ENCODE results near the gene TTLL9. TPM values are rescaled to one million over a fixed set of nuclear protein-coding genes. Genes with fewer than 3 reads are reported as not detected.

The TTLL9 gene
- polyA plus RNA-seq, 1 donor from 2014 or later = 8.0 TPM

GRCh38 chr20:31939661-31940060 is 69.2 kb downstream of the TTLL9 start:
- TF ChIP-seq EP300 (conservative IDR thresholded peaks at IDR 0.05; ENCODE audit: poor library complexity, severe bottlenecking) (no peak), MXI1 (conservative IDR thresholded peaks at IDR 0.05; ENCODE audit: poor library complexity, severe bottlenecking) (no peak), RAD21 (conservative IDR thresholded peaks at IDR 0.05) (no peak), CTCF (IDR thresholded peaks at IDR 0.05; ENCODE audit: poor library complexity, severe bottlenecking) (no peak), REST (IDR thresholded peaks at IDR 0.05; ENCODE audit: borderline replicate concordance) (no peak), SMC3 (conservative IDR thresholded peaks at IDR 0.05; ENCODE audit: poor library complexity) (no peak), EZH2 (IDR thresholded peaks at IDR 0.05; ENCODE audit: borderline replicate concordance, insufficient read depth, low read length, poor library complexity, severe bottlenecking) (no peak), POLR2AphosphoS5 (IDR thresholded peaks at IDR 0.05) (no peak), TAF1 (IDR thresholded peaks at IDR 0.05; ENCODE audit: low read depth) (no peak)
- H4K20me1 ChIP-seq (ENCODE audit: insufficient read depth) = no peaks in the 10 kb centered on the region
- H3K27ac ChIP-seq (ENCODE audit: low read length) = no peak overlapping the region

GRCh38 chr20:31943052-31943471 is 72.6 kb downstream of the TTLL9 start:
- no peaks in the 10 kb centered on the region for H3F3A ChIP-seq (ENCODE audit: insufficient read depth, low read length, poor library complexity, severe bottlenecking)
- H2AFZ ChIP-seq (ENCODE audit: low read depth, low read length) = no peak overlapping the region
- no peaks in the 10 kb centered on the region for H3K9me2 ChIP-seq (ENCODE audit: insufficient read depth, low read length)
- no peak for TF ChIP-seq EP300 (conservative IDR thresholded peaks at IDR 0.05; ENCODE audit: poor library complexity, severe bottlenecking)
- TF ChIP-seq MXI1 (conservative IDR thresholded peaks at IDR 0.05; ENCODE audit: poor library complexity, severe bottlenecking) = no peak
- no peaks in the 10 kb centered on the region for H3K79me2 ChIP-seq (replicated peaks; ENCODE audit: insufficient read depth, low read length)
- no peak overlapping the region for H3K4me2 ChIP-seq (ENCODE audit: low read length)
- H3K4me3 ChIP-seq (ENCODE audit: low read length) = no peak overlapping the region
- H4K20me1 ChIP-seq (ENCODE audit: insufficient read depth) = no peaks in the 10 kb centered on the region
- peaks cover 8% of the 10 kb centered on the region for H3K36me3 ChIP-seq (ENCODE audit: insufficient read depth, low read length)
- no peak overlapping the region for H3K9ac ChIP-seq (ENCODE audit: low read length)
- H3K9me3 ChIP-seq (ENCODE audit: low read length) = no peaks in the 10 kb centered on the region
- no peak overlapping the region for H3K27ac ChIP-seq (ENCODE audit: low read length)
- no peaks in the 10 kb centered on the region for H3K27me3 ChIP-seq (ENCODE audit: insufficient read depth, low read depth, low read length)

More at GRCh38 chr20:31939661-31940060, 69.2 kb downstream of the TTLL9 start:
- no peaks in the 10 kb centered on the region for H3F3A ChIP-seq (ENCODE audit: insufficient read depth, low read length, poor library complexity, severe bottlenecking)
- no peaks in the 10 kb centered on the region for H3K36me3 ChIP-seq (ENCODE audit: insufficient read depth, low read length)
- H3K27me3 ChIP-seq (ENCODE audit: insufficient read depth, low read depth, low read length) = no peaks in the 10 kb centered on the region
- no peaks in the 10 kb centered on the region for H3K79me2 ChIP-seq (replicated peaks; ENCODE audit: insufficient read depth, low read length)
- H3K9me2 ChIP-seq (ENCODE audit: insufficient read depth, low read length) = no peaks in the 10 kb centered on the region
- H3K9ac ChIP-seq (ENCODE audit: low read length) = no peak overlapping the region
- H3K4me3 ChIP-seq (ENCODE audit: low read length) = no peak overlapping the region
- H3K4me2 ChIP-seq (ENCODE audit: low read length) = no peak overlapping the region
- no peak overlapping the region for H2AFZ ChIP-seq (ENCODE audit: low read depth, low read length)
- no peaks in the 10 kb centered on the region for H3K9me3 ChIP-seq (ENCODE audit: low read length)

- TF ChIP-seq REST (IDR thresholded peaks at IDR 0.05; ENCODE audit: borderline replicate concordance) (no peak), RAD21 (conservative IDR thresholded peaks at IDR 0.05) (no peak), SMC3 (conservative IDR thresholded peaks at IDR 0.05; ENCODE audit: poor library complexity) (no peak)
- Histone ChIP-seq H3F3A (ENCODE audit: insufficient read depth, low read length, poor library complexity, severe bottlenecking) (no peaks in the 10 kb centered on the region), H3K9ac (ENCODE audit: low read length) (no peak overlapping the region), H3K4me3 (ENCODE audit: low read length) (no peak overlapping the region), H2AFZ (ENCODE audit: low read depth, low read length) (no peak overlapping the region), H3K27me3 (ENCODE audit: insufficient read depth, low read depth, low read length) (no peaks in the 10 kb centered on the region), H3K36me3 (ENCODE audit: insufficient read depth, low read length) (peaks cover 15% of the 10 kb centered on the region), H3K9me2 (ENCODE audit: insufficient read depth, low read length) (no peaks in the 10 kb centered on the region), H3K9me3 (ENCODE audit: low read length) (no peaks in the 10 kb centered on the region), H3K27ac (ENCODE audit: low read length) (no peak overlapping the region), H4K20me1 (ENCODE audit: insufficient read depth) (no peaks in the 10 kb centered on the region), H3K79me2 (replicated peaks; ENCODE audit: insufficient read depth, low read length) (peaks cover 10% of the 10 kb centered on the region), H3K4me2 (ENCODE audit: low read length) (no peak overlapping the region)
Measured at GRCh38 chr20:31945319-31945718, 74.9 kb downstream of the TTLL9 start.

Measured in neural cell (in vitro differentiated cells).